Right ventricle myocardium inferior (tissue), 1 donor: ENCODE data around the gene ALG2. TPM values are rescaled to one million over a fixed set of nuclear protein-coding genes. Genes with fewer than 3 reads are reported as not detected.
"Not testable (repeated sequence)": the region's sequence is repeated elsewhere in the genome, so short reads cannot be mapped to it uniquely, and the experiment has no call there.

Experiments
- ATAC-seq: fragments of 200-7000 bp; cut with Tn5 transposase; one replicate; pipeline ENCODE4 v1.9.1; 2020; ENCODE audit warnings: mild to moderate bottlenecking, moderate library complexity
- DNase-seq: peaks from one replicate; pipeline ENCODE4 v3.0.0; 2021; ENCODE audit errors: missing footprints
- intact Hi-C: fragments of 100-400 bp; cut with DNase I; formaldehyde crosslinking; loops from one replicate; pipeline ENCODE4 v1.11.0; 2022
- total RNA-seq: library from RNA; stranded (reverse); fragmentation: NEBNext Ultra II Directional; extraction: Animal tissue kit (Norgen Biotek cat#: 25700); gene quantifications from one replicate; pipeline ENCODE4 v1.2.1, GENCODE V29; 2021
- donor health status: DM: no; HTN: yes; CAD: no; lungs with severe emphysema.

Gene ALG2
- total RNA-seq, 1 donor from 2014 or later, result 13.7 TPM

DNA sequence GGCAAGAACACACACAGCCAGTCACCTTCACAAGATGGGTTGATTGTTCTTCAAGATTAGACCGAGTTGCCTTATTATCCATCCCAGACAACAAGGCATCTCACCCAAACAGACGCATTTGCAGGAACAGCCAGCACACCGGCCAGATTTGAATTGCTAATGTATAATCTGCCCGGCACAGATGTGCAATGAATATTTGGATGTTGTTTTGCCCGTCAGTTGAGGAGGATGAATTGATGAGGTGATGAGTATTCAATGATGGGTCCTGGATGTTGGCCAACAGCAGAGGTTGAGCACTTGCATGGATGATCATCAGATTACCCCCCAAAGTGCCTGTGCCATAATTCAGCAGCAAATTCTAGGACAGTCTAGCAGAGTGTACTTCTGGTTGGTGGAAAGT, 20.1 kb downstream of the ALG2 start:
- no peak for ATAC-seq
- intact Hi-C loops, result no loop called here

DNA sequence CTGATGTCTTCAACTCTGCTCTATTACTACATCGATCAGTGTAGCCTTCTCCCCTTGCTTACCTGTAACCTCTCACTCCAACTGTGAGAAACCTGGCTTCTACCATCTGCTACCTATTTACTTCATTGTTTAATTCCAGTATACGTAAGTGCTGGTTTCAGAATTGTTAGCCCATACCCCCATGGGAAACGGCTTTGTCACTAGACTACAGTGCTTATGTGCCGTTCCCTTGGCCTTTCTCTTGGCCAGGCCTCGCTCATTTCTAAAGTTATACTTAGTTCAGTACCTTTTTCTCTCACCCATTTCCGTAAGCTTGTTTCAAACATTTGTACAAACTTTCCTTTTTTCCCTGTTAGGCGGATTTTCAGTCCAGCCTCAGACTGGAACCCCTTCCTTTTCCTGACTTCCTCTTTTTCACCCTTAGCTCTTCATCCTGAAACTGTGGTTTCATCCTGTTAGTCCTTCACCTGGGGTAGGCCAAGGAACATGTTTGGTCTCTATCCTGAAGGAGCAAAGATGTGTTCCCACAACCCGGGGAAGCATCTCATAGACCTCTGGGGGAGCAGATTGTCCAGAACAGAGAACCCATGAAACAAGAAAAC, 21.7 kb downstream of the ALG2 start:
- ATAC-seq, result no peak
- DNase-seq, result no peak
- intact Hi-C loops, result no loop called here

More for the DNA sequence above, 20.1 kb downstream of the ALG2 start:
- no peak for DNase-seq

- no peak for ATAC-seq
- no peak for DNase-seq
- intact Hi-C loops, result no loop called here
Observed at GRCh38 chr9:99197987-99198386, 23.8 kb downstream of the ALG2 start.

DNA sequence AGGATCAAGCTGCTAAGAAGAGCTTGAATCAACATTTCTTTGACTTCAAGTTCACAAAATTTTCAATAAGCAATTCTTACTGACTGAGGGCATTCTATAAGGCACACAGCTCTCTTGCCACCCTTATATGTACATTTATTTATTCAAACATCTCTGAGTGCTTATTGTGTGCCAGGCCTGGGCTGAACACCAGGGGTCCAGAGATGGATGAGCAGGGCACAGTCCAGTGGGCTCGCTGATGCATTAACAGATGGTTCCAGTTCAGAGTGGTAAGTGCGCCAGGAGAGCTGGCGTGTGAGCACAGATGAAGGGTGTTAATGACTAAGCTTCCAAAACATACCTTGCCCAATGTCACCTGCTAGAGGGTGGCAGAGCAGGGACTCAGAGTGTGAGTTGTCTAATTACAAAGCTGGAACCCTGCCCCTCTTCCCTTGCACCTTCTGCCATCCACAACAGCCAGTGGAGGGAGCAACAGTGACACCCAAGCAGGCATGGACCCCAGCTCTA, 24.6 kb downstream of the ALG2 start:
- no peak for ATAC-seq
- intact Hi-C loops, result no loop called here
- no peak for DNase-seq

- ATAC-seq, intact Hi-C loops, DNase-seq: not testable (repeated sequence)
Observed at GRCh38 chr9:99196484-99196883, 25.3 kb downstream of the ALG2 start.

DNA sequence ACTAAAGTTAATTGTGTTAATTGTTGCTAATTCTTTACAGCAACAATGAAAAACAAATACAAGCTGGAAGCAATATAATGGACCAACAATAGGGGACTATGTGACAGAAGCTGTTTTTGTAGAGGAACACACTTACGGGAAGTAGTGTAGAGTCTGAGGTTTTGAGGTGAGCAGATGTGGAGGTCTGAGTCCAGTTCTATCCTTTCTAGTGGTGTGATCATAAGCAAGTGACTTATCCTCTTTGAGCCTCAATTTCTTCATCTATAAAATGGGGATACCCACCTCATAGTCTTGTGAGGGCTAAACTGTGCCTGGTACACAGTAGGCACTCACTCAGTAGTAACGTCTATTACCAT, 28.3 kb downstream of the ALG2 start:
- intact Hi-C loops, result loop anchor here (2.0 kb wide), 1 partner anchor 45 kb away; no protein-coding TSS in a partner anchor
- no peak for DNase-seq
- no peak for ATAC-seq

DNA sequence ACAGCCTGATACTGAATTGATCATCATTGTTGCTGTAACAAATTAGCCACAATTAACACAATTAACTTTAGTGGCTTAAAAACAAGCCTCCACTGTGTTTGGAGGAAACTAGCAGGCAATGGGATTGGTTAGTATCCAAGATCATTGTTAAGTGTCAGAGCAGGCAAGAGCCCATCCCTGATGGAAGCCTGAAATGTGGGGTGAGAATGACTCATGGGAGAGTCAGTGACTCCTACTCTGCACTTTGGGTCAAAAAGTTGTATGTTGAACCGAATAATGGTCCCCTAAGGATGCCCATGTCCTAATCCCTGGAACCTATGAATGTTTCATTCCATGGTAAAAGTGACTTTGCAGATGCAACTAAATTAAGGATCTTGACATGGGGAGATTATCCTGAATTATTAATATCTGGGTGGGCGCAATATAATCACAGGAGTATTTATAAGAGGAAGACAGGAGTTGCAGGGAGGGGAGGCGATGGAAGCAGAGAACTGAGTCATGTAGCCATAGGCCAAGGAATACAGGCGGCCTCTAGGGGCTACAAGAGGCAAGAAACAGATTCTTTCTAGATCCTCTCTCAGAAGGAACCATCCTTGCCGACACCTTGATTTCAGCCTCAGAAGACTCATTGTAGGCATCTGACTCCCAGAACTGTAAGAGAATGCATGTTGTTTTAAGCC, 28.8 kb downstream of the ALG2 start:
- no peak for DNase-seq
- intact Hi-C loops, result loop anchor here (2.0 kb wide), 1 partner anchor 44 kb away; no protein-coding TSS in a partner anchor
- ATAC-seq, result no peak

DNA sequence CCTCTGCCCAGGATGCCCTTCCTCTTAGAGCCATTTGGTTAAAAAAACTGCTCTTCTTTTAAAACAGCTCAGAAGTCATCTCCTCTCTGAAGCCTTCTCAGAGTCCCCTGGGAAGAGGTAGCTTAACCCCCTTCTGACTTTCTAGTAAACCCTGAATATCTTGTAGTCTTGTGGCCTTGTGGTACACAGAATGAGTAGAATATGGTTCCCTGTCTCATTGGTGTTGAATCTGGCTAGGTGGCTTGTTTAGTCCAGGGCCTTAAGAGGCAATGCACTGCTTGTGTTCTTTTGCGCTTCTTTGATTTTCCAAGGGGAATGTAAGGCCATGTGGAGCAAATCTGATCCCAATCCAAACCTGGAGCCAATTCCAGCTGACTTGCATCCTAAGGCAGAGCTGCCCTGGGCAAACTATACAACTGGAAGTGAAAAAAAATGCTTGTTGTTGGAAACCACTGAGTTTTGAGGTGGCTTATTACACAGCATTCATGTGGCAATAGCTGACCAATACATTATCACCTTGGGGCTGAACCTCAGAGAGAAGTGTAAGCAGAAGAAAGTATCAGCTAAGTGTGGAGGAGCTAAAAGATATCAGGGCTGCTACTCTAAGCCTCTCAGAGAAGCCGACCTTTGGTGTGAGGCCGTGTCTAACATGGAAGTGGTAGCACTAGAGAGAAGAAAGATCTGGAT, 31.0 kb downstream of the ALG2 start:
- DNase-seq, result no peak
- no peak for ATAC-seq
- intact Hi-C loops, result no loop called here

GRCh38 chr9:99189887-99190596, 31.7 kb downstream of the ALG2 start:
- intact Hi-C loops, result loop anchor here (10.0 kb wide), 2 partner anchors 815 to 1025 kb away; no protein-coding TSS in a partner anchor
- ATAC-seq (no peak), DNase-seq (no peak)

DNA sequence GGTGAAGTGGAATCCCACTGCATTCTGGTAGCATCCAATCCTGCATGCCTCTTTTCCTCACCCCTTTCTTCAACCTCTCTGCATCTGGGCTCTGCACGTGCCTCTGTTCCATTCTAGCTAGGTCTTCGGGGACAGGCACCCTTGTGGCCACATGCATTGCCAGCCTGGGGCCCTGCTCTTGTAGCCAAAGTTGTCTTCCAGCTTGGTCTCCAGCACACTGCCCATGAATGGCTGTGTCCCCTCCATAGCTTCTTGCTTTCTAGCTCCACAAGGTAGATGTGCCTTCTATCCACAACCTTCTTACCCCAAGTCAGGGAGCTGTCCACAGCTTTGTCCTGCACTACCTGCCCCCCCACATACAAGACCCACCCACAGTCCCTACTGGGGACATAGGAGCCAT, 32.6 kb downstream of the ALG2 start:
- ATAC-seq, result no peak
- no peak for DNase-seq
- intact Hi-C loops, result loop anchor here (10.0 kb wide), 2 partner anchors 816 to 1026 kb away; no protein-coding TSS in a partner anchor

DNA sequence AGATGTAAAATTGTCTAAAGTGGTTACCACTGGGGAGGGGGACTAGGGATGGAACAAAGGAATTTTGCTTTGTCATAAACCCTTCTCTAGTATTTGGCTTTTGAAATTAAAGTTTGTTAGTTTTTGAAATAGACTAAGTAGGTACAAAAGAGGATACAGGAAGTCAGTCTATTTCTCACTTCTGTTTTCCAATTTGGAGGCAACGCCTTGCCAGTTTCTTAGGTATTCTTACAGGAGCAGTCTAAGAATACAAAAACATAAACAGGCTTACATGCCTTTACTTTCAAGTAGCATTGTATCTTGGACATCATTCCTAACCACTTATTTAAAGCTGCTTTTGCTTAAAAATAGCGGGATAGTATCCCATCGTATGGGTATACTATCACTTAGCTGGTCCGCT, 34.4 kb downstream of the ALG2 start:
- ATAC-seq (no peak), DNase-seq (no peak)
- intact Hi-C loops, result loop anchor here (10.0 kb wide), 2 partner anchors 817 to 1027 kb away; no protein-coding TSS in a partner anchor

DNA sequence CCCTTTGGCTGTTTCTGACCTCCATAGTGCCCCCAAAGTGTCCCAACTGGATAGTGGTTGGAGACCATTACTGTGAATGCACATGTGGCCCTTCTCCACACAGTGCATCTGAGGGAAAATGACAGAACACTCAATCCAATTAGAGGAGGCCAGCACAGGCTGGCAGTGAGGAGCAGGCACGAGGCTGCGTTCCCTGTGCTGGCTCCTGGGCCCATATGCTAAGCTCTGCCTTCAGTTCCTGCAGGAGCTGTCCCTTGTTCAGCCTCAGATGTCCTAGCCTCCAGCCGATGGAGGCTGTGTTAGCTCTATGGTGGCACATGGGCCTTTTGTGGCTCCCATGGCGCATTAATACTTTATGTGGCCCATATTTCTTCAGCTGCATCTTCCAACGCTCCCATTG, 35.8 kb downstream of the ALG2 start:
- intact Hi-C loops, result loop anchor here (10.0 kb wide), 2 partner anchors 819 to 1029 kb away; no protein-coding TSS in a partner anchor
- DNase-seq, result no peak
- ATAC-seq, result no peak

DNA sequence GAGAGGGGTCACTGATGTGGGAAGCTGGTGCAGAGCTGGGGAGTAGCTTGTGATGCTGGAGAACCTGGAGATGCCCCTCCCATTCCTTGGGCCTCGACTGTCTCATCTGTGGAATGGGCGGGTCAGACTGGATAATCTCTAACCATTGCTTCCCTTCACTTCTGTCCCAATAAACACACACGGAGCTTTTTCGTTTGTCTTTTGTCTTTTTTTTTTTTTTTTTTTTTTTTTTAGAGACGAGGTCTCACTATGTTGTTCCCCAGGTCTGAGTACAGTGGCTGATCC, 36.5 kb downstream of the ALG2 start:
- ATAC-seq (no peak), DNase-seq (no peak)
- intact Hi-C loops, result loop anchor here (10.0 kb wide), 2 partner anchors 820 to 1030 kb away; no protein-coding TSS in a partner anchor

DNA sequence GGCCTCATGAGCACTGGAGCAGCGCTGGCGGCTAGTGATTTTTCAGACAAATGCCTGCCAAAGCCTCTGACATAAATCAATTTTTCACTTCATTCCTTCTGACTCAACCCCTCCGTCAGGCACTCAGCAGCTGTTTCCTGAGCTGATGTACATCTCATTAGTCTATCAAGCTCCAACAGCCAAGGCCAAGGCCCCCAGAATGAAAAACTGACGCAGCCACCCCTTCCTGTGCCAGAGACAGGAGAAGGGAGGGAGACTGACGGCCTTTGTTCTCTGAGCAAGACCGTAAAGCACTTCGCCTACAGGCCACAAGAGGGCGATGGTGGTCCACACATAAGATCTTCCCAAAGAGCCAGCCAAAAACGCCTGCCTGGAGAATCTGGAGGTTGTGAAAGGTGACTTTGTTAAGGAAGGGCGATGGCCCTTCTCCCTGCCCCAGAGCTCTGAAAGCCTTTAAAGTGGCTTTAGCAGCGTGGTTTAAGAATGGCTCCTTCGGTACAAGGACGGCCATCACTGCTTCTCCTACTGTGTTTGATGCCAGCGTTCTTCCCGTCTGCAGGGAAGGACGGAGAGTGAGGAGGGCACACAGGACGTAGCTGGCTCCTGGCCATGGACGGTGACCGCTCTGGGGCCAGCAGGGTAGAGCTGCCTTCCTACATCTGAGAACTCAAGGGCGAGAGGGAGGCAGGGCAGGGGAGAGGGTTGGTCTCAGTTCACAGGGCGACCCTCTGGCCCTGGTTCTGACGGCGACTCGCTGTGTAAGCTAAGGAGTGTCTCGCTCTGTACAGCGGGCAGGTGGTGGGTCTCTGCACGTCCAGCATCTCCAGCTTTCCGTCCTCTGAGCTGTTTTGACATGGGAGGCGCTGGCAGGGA, 37.0 kb downstream of the ALG2 start:
- DNase-seq, result peak; percentile 88
- intact Hi-C loops, result loop anchor here (10.0 kb wide), 2 partner anchors 820 to 1030 kb away; no protein-coding TSS in a partner anchor
- peak; percentile 91 for ATAC-seq

GRCh38 chr9:99184110-99184474, 37.6 kb downstream of the ALG2 start:
- intact Hi-C loops, result loop anchor here (10.0 kb wide), 2 partner anchors 821 to 1031 kb away; no protein-coding TSS in a partner anchor
- DNase-seq, result no peak
- peak; percentile 34 for ATAC-seq

GRCh38 chr9:99183616-99184015, 38.1 kb downstream of the ALG2 start:
- intact Hi-C loops, result loop anchor here (10.0 kb wide), 2 partner anchors 821 to 1031 kb away; no protein-coding TSS in a partner anchor
- ATAC-seq (no peak), DNase-seq (no peak)

- intact Hi-C loops, result loop anchor here (10.0 kb wide), 2 partner anchors 822 to 1032 kb away; no protein-coding TSS in a partner anchor
- no peak for ATAC-seq
- no peak for DNase-seq
Observed at GRCh38 chr9:99182356-99182755, 39.4 kb downstream of the ALG2 start.

DNA sequence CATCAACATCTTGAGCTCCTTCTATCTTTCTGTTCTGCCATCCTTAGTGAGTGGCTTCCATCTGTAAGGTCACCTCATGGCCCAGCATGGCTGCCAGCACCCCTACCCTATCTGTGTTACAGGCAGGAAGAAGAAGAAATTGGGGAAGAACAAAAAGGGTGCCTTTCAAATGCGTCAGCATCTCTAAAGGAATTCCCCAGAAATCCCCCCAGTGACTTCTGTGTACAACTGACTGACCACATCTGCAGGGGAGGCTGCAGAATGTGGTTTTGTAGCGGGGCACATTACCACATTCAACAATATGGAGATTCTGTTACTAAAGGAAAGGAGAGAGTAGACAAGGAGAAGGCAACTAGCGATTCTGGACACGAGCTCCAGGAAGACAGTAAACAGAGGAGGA, 40.1 kb downstream of the ALG2 start:
- DNase-seq (no peak), ATAC-seq (no peak)
- intact Hi-C loops, result loop anchor here (10.0 kb wide), 2 partner anchors 823 to 1033 kb away; no protein-coding TSS in a partner anchor
